OCI-LY7 (cell line): Measurements from ENCODE around the gene COX8A. TPM values are rescaled to one million over a fixed set of nuclear protein-coding genes. Genes with fewer than 3 reads are reported as not detected.

ENCODE experiments used
- BruUV-seq: library from RNA; stranded (reverse); fragments of 400-500 nt; replicated peaks from 2 replicates; lab custom pipeline; 2021; lab: Mats Ljungman, UMichigan
- CTCF ChIA-PET: fragments of 300-600 bp; sonication (Branson Sonifier 250); formaldehyde crosslinking; loops from one replicate; lab custom pipeline; 2022; ENCODE audit warnings: antibody characterized with exemption; ENCODE audit not compliant: unreplicated experiment; lab: Charles Lee
- POLR2A ChIA-PET: fragments of 300-600 bp; sonication (Branson Sonifier 250); formaldehyde crosslinking; loops from one replicate; lab custom pipeline; 2022; ENCODE audit warnings: antibody characterized with exemption; lab: Charles Lee
- DNase-seq: peaks from one replicate; pipeline ENCODE4 v3.0.0-alpha.2; 2015; ENCODE audit warnings: low spot score
- H2AFZ ChIP-seq: fragments of 200-600 bp; sonication (generic), shearing (Covaris generic); 2 replicates; pipeline ENCODE4 v1.6.1; 2014; ENCODE audit warnings: mild to moderate bottlenecking, antibody characterized with exemption, low read length, moderate library complexity
- H3K27ac ChIP-seq: fragments of 200-600 bp; sonication (generic); 2 replicates; pipeline ENCODE4 v1.5.1; 2014; ENCODE audit warnings: mixed run types, low read depth, mild to moderate bottlenecking, moderate library complexity, low read length, inconsistent platforms; ENCODE audit not compliant: poor library complexity, severe bottlenecking
- H3K36me3 ChIP-seq: fragments of 200-600 bp; sonication (generic); 2 replicates; pipeline ENCODE4 v1.6.1; 2014; ENCODE audit warnings: mild to moderate bottlenecking, antibody characterized with exemption, low read length, moderate library complexity, mixed read lengths; ENCODE audit not compliant: insufficient read depth
- H3K4me1 ChIP-seq: fragments of 200-600 bp; sonication (generic); 2 replicates; pipeline ENCODE4 v1.5.1; 2014; ENCODE audit warnings: mild to moderate bottlenecking, low read length; ENCODE audit not compliant: insufficient read depth, poor library complexity, severe bottlenecking
- H3K4me2 ChIP-seq: fragments of 200-600 bp; sonication (generic); 2 replicates; pipeline ENCODE4 v1.6.1; 2014; ENCODE audit warnings: mild to moderate bottlenecking, low read length
- H3K4me3 ChIP-seq: fragments of 200-600 bp; sonication (generic); 2 replicates; pipeline ENCODE4 v1.5.1; 2014; ENCODE audit warnings: mild to moderate bottlenecking, low read depth, low read length; ENCODE audit not compliant: poor library complexity, severe bottlenecking
- H3K79me2 ChIP-seq: fragments of 200-600 bp; sonication (generic); 2 replicates; pipeline ENCODE4 v1.6.1; 2016; ENCODE audit warnings: low read depth, mild to moderate bottlenecking, low read length, moderate library complexity, mixed read lengths; ENCODE audit not compliant: insufficient read depth
- H3K9me2 ChIP-seq: fragments of 200-600 bp; sonication (generic); 2 replicates; pipeline ENCODE4 v1.6.1; 2016; ENCODE audit warnings: mild to moderate bottlenecking, low read length, mixed read lengths; ENCODE audit not compliant: insufficient read depth
- H3K9me3 ChIP-seq: fragments of 200-600 bp; sonication (generic); 2 replicates; pipeline ENCODE4 v1.6.1; 2014; ENCODE audit warnings: mild to moderate bottlenecking, mixed run types, low read length, mixed read lengths
- H4K20me1 ChIP-seq: fragments of 200-600 bp; sonication (generic); 2 replicates; pipeline ENCODE4 v1.6.1; 2014; ENCODE audit warnings: mild to moderate bottlenecking, antibody characterized with exemption, low read length, moderate library complexity, mixed read lengths; ENCODE audit not compliant: insufficient read depth
- EZH2phosphoT487 ChIP-seq: fragments of 200-600 bp; sonication (generic); IDR thresholded peaks from 2 replicates; pipeline ENCODE4 v1.6.1; 2018; ENCODE audit warnings: low read depth, borderline replicate concordance, mild to moderate bottlenecking, mixed run types, antibody characterized with exemption, low read length, moderate library complexity, mixed read lengths
- intact Hi-C: fragments of 100-400 bp; cut with micrococcal nuclease; formaldehyde crosslinking; loops from one replicate; pipeline ENCODE4 v1.10.0; 2022; ENCODE audit not compliant: unreplicated experiment
- total RNA-seq, 2 experiments: library from RNA; depleted of rRNA in 1 of 2; stranded (reverse); fragments of >200 nt in 1 of 2; shearing (Covaris generic) in 1 of 2; gene quantifications; 2 replicates each; pipeline ENCODE4 v1.2.3, GENCODE V29; 2014 to 2022
- TF ChIP-seq, protein P1 (sequence below): fragments of 200-600 bp; sonication (generic); conservative IDR thresholded peaks from 2 replicates; pipeline ENCODE4 v1.5.1; 2014; ENCODE audit warnings: mild to moderate bottlenecking, antibody characterized with exemption, low read length, moderate library complexity, mixed read lengths

COX8A gene
- total RNA-seq, 2 experiments from 2014 or later = 373 to 811 TPM

GRCh38 chr11:63942803-63943202 lies 31.6 kb upstream of the COX8A start:
- no peak for DNase-seq
- peaks cover 34% of the 10 kb centered on the region for H3K36me3 ChIP-seq
- no peak overlapping the region for H2AFZ ChIP-seq
- no peak overlapping the region for H3K27ac ChIP-seq
- H3K9me2 ChIP-seq = no peaks in the 10 kb centered on the region
- TF ChIP-seq, protein P1, sequence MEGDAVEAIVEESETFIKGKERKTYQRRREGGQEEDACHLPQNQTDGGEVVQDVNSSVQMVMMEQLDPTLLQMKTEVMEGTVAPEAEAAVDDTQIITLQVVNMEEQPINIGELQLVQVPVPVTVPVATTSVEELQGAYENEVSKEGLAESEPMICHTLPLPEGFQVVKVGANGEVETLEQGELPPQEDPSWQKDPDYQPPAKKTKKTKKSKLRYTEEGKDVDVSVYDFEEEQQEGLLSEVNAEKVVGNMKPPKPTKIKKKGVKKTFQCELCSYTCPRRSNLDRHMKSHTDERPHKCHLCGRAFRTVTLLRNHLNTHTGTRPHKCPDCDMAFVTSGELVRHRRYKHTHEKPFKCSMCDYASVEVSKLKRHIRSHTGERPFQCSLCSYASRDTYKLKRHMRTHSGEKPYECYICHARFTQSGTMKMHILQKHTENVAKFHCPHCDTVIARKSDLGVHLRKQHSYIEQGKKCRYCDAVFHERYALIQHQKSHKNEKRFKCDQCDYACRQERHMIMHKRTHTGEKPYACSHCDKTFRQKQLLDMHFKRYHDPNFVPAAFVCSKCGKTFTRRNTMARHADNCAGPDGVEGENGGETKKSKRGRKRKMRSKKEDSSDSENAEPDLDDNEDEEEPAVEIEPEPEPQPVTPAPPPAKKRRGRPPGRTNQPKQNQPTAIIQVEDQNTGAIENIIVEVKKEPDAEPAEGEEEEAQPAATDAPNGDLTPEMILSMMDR = no peak
- no peak for TF ChIP-seq EZH2phosphoT487
- no TSS peak for BruUV-seq
- CTCF ChIA-PET = no interaction called here
- POLR2A ChIA-PET = interaction anchor here (0.6 kb wide), 1 partner anchor 52 kb away, joined by 3 read pairs; no protein-coding TSS in a partner anchor
- H3K4me2 ChIP-seq = no peak overlapping the region
- no peaks in the 10 kb centered on the region for H3K9me3 ChIP-seq
- no peak overlapping the region for H3K4me3 ChIP-seq
- H4K20me1 ChIP-seq = 0 out of 2 replicates have a peak, but pooled peaks cover 5% of the 10 kb centered on the region
- H3K79me2 ChIP-seq = peaks cover 19% of the 10 kb centered on the region
- peaks cover 19% of the 10 kb centered on the region for H3K4me1 ChIP-seq
- intact Hi-C loops = no loop called here

DNA sequence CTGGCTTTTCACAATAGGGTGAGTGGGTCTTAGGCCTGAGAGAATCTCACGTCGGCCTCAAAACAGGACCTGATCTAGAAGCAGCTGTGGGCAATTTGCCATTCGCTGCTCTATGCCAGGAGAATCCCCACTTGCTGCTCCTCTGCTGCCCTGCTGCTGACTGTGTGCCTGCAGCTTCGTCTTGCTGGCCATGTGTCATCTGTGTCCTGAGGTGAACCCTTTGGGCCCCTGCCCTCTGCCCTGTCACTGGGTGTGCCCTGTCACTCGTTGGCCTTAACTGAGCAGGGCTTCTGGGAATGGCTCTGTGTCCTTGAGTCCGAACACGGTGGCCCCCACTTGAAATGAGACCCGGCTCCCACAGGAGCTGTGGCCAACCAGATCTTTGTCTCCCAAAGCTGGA lies 29.4 kb upstream of the COX8A start:
- Histone ChIP-seq H4K20me1 (0 out of 2 replicates have a peak, but pooled peaks cover 5% of the 10 kb centered on the region), H3K4me1 (peaks cover 12% of the 10 kb centered on the region), H3K27ac (no peak overlapping the region), H3K9me3 (no peaks in the 10 kb centered on the region), H3K4me3 (no peak overlapping the region), H3K9me2 (no peaks in the 10 kb centered on the region), H3K4me2 (no peak overlapping the region), H3K36me3 (peaks cover 52% of the 10 kb centered on the region), H3K79me2 (peaks cover 10% of the 10 kb centered on the region; the same call in 1 of the 2 replicates), H2AFZ (no peak overlapping the region)
- CTCF ChIA-PET = interaction anchor here (2.6 kb wide), 1 partner anchor 108 kb away, joined by 17 read pairs; no protein-coding TSS in a partner anchor
- intact Hi-C loops = loop anchor here (1.0 to 5.0 kb wide), 2 partner anchors 38 to 108 kb away; no protein-coding TSS in a partner anchor
- no TSS peak for BruUV-seq
- DNase-seq = no peak
- POLR2A ChIA-PET = interaction anchor here (0.9 kb wide), 1 partner anchor 106 kb away, joined by 3 read pairs; the partner anchor contains the start of gene MARK2
- TF ChIP-seq EZH2phosphoT487 = no peak
- TF ChIP-seq, protein P1 = no peak
